ENCODE data around the gene CDC42EP4.

- no peak for TF ChIP-seq KLF16 (tag by site-specific recombination; IDR thresholded peaks at IDR 0.05)
- TF ChIP-seq CTCF (tag by site-specific recombination; IDR thresholded peaks at IDR 0.05), result no peak
- no peak for TF ChIP-seq SP2 (tag by site-specific recombination; IDR thresholded peaks at IDR 0.05)
- TF ChIP-seq SETDB1 (IDR thresholded peaks at IDR 0.05; ENCODE audit: insufficient read length, low read length), result no peak
- no peak for TF ChIP-seq YY1 (tag by site-specific recombination; IDR thresholded peaks at IDR 0.05)
- no peak for TF ChIP-seq ZNF311 (tag by site-specific recombination; IDR thresholded peaks at IDR 0.05; ENCODE audit: borderline replicate concordance)
- no peak for TF ChIP-seq ZNF610 (tag by site-specific recombination; IDR thresholded peaks at IDR 0.05; ENCODE audit: borderline replicate concordance)
Measured at GRCh38 chr17:73248532-73248931, 63.3 kb downstream of the CDC42EP4 start.

All from HEK293 (cell line).